Kidney epithelial cell (primary cell): ENCODE measurements around the gene SCAMP4. TPM values are rescaled to one million over a fixed set of nuclear protein-coding genes. Genes with fewer than 3 reads are reported as not detected.

ENCODE experiments used
- DNase-seq: peaks from one replicate; pipeline ENCODE4 v3.0.0-alpha.2; 2010; ENCODE audit warnings: low read depth
- H3K27me3 ChIP-seq: 2 replicates; pipeline ENCODE4 v1.6.0; 2011; ENCODE audit warnings: low read length; ENCODE audit not compliant: control insufficient read depth, insufficient read depth
- H3K36me3 ChIP-seq: 2 replicates; pipeline ENCODE4 v1.5.1; 2011; ENCODE audit warnings: low read length; ENCODE audit not compliant: control insufficient read depth, insufficient read depth
- H3K4me3 ChIP-seq: 2 replicates; pipeline ENCODE4 v1.5.1; 2011; ENCODE audit warnings: low read depth, mild to moderate bottlenecking, control low read depth, low read length
- CTCF ChIP-seq: IDR thresholded peaks from 2 replicates; pipeline ENCODE4 v1.5.1; 2011; ENCODE audit warnings: mild to moderate bottlenecking, moderate library complexity, low read length, control low read depth, inconsistent platforms; ENCODE audit not compliant: insufficient read depth, poor library complexity, severe bottlenecking
- total RNA-seq: library from RNA; depleted of rRNA; stranded (reverse); fragments of >200 nt; gene quantifications from 2 replicates; pipeline ENCODE4 v1.2.3, GENCODE V29; 2015

SCAMP4 gene
- total RNA-seq, 1 donor from 2014 or later: 178 TPM

- no peak for TF ChIP-seq CTCF
- no peaks in the 10 kb centered on the region for H3K36me3 ChIP-seq
- H3K4me3 ChIP-seq: no peak overlapping the region
- DNase-seq: no peak
- H3K27me3 ChIP-seq: no peaks in the 10 kb centered on the region
Measured at GRCh38 chr19:1904860-1905109, 414 bp upstream of the SCAMP4 start.

- no peak for TF ChIP-seq CTCF
- Histone ChIP-seq H3K4me3 (peak overlapping the region; percentile 75), H3K36me3 (no peaks in the 10 kb centered on the region), H3K27me3 (no peaks in the 10 kb centered on the region)
- no peak for DNase-seq
Measured at GRCh38 chr19:1905863-1906375, 720 bp downstream of the SCAMP4 start.

- H3K4me3 ChIP-seq: no peak overlapping the region
- no peak for DNase-seq
- no peak for TF ChIP-seq CTCF
- H3K27me3 ChIP-seq: no peaks in the 10 kb centered on the region
- H3K36me3 ChIP-seq: no peaks in the 10 kb centered on the region
Measured at GRCh38 chr19:1906985-1907562, 1.9 kb downstream of the SCAMP4 start.

GRCh38 chr19:1907563-1908363 lies 2.6 kb downstream of the SCAMP4 start:
- DNase-seq: no peak
- H3K36me3 ChIP-seq: no peaks in the 10 kb centered on the region
- peak overlapping the region; percentile 29 for H3K4me3 ChIP-seq
- TF ChIP-seq CTCF: no peak
- H3K27me3 ChIP-seq: no peaks in the 10 kb centered on the region

- no peaks in the 10 kb centered on the region for H3K36me3 ChIP-seq
- H3K4me3 ChIP-seq: peak overlapping the region; percentile 29
- DNase-seq: no peak
- TF ChIP-seq CTCF: no peak
- no peaks in the 10 kb centered on the region for H3K27me3 ChIP-seq
Measured at GRCh38 chr19:1908364-1908678, 3.1 kb downstream of the SCAMP4 start.

- Histone ChIP-seq H3K4me3 (no peak overlapping the region), H3K36me3 (no peaks in the 10 kb centered on the region), H3K27me3 (no peaks in the 10 kb centered on the region)
- TF ChIP-seq CTCF: no peak
- DNase-seq: no peak
Measured at GRCh38 chr19:1909761-1910080, 4.5 kb downstream of the SCAMP4 start.
